Measurements from ENCODE around the gene UBE2QL1. TPM values are rescaled to one million over a fixed set of nuclear protein-coding genes. Genes with fewer than 3 reads are reported as not detected.

UBE2QL1 gene
- total and polyA plus RNA-seq, 2 of the 8 experiments (the other 6 are each of a cell fraction or from before 2014, with no cell fraction given) = 0.43 to 0.65 TPM

DNA sequence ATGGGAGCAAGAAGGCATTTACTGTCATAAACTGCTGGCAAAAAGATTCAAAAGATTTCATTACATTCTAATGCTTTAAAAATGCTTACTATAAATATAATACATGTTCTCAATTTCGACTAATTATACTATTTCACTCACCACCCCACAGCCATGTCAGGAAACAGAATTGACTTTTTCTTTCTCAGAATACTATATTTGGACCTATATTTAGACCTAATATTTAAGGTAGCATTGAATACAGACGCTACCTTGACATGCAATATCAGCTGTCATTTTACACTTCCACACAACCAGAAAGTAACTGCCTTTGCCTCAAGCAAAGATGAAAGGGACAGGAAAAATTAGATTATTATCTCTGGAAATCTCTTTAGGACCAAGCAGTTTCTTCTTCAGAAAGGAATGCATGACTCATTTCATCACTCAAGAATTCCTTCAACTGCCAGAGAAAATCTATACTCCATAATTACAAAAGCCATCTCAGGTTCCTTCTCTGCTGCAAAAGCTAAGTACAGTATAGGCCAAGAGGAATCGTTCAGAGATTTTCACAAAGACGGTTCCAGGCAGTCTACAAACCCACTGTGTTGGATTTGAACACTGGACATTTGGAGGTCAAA lies 11.8 kb upstream of the UBE2QL1 start (continued):
- TF ChIP-seq CHD1 (IDR thresholded peaks at IDR 0.05; ENCODE audit: low read depth, low read length) (no peak), POLR2AphosphoS5 (IDR thresholded peaks at IDR 0.05; ENCODE audit: low read depth, low read length) (no peak), SUZ12 (IDR thresholded peaks at IDR 0.05; ENCODE audit: low read length) (no peak), POU5F1 (IDR thresholded peaks at IDR 0.05; ENCODE audit: low read depth, low read length) (no peak), GTF2F1 (IDR thresholded peaks at IDR 0.05; ENCODE audit: borderline replicate concordance, low read depth, low read length) (no peak)

Measured in H1 (cell line).